ENCODE data around the gene DPP4. TPM values are rescaled to one million over a fixed set of nuclear protein-coding genes. Genes with fewer than 3 reads are reported as not detected.

The DPP4 gene
- total and polyA plus RNA-seq, 2 donors = 4.2 to 23.9 TPM

- WGBS = 91% methylated on average over 5 of the region's 5 CpGs
- no peak for DNase-seq (ENCODE audit: low read depth in 6 of 9, low spot score in 9 of 9)
- Histone ChIP-seq H3K27me3 (ENCODE audit: control insufficient read depth in 2 of 2, insufficient read depth in 1 of 2, low read length in 1 of 2) (no peaks in the 10 kb centered on the region), H3K4me3 (ENCODE audit: low read length in 2 of 2) (no peak overlapping the region), H3K36me3 (ENCODE audit: control insufficient read depth in 2 of 2, insufficient read depth in 2 of 2, low read length in 1 of 2) (no peaks in the 10 kb centered on the region), H3K27ac (ENCODE audit: low read depth in 1 of 2, low read length in 1 of 2) (no peak overlapping the region), H3K9me3 (ENCODE audit: control insufficient read depth in 2 of 2, insufficient read depth in 1 of 2, low read length in 1 of 2) (no peaks in the 10 kb centered on the region), H3K4me1 (ENCODE audit: control insufficient read depth in 2 of 2, insufficient read depth in 2 of 2, low read length in 2 of 2) (no peaks in the 10 kb centered on the region)
These were observed 18.0 kb upstream of the DPP4 start for GRCh38 chr2:162092008-162092390.

- H3K27ac ChIP-seq (ENCODE audit: low read depth in 1 of 2, low read length in 1 of 2) = no peak overlapping the region
These were observed 17.5 kb upstream of the DPP4 start for GRCh38 chr2:162091325-162092007.

GRCh38 chr2:162090109-162090508 is 16.1 kb upstream of the DPP4 start:
- 93% methylated on average over 1 of the region's 1 CpG for WGBS
- no peaks in the 10 kb centered on the region for H3K27me3 ChIP-seq (ENCODE audit: control insufficient read depth in 2 of 2, insufficient read depth in 1 of 2, low read length in 1 of 2)
- no peaks in the 10 kb centered on the region for H3K36me3 ChIP-seq (ENCODE audit: control insufficient read depth in 2 of 2, insufficient read depth in 2 of 2, low read length in 1 of 2)
- H3K27ac ChIP-seq (ENCODE audit: low read depth in 1 of 2, low read length in 1 of 2) = no peak overlapping the region
- H3K9me3 ChIP-seq (ENCODE audit: control insufficient read depth in 2 of 2, insufficient read depth in 1 of 2, low read length in 1 of 2) = no peaks in the 10 kb centered on the region
- H3K4me3 ChIP-seq (ENCODE audit: low read length in 2 of 2) = no peak overlapping the region
- DNase-seq (ENCODE audit: low read depth in 6 of 9, low spot score in 9 of 9) = no peak
- H3K4me1 ChIP-seq (ENCODE audit: control insufficient read depth in 2 of 2, insufficient read depth in 2 of 2, low read length in 2 of 2) = no peaks in the 10 kb centered on the region

More at GRCh38 chr2:162091325-162092007, 17.5 kb upstream of the DPP4 start:
- H3K9me3 ChIP-seq (ENCODE audit: control insufficient read depth in 2 of 2, insufficient read depth in 1 of 2, low read length in 1 of 2) = no peaks in the 10 kb centered on the region
- H3K4me3 ChIP-seq (ENCODE audit: low read length in 2 of 2) = no peak overlapping the region
- 97% methylated on average over 7 of the region's 7 CpGs for WGBS
- no peaks in the 10 kb centered on the region for H3K36me3 ChIP-seq (ENCODE audit: control insufficient read depth in 2 of 2, insufficient read depth in 2 of 2, low read length in 1 of 2)
- no peaks in the 10 kb centered on the region for H3K4me1 ChIP-seq (ENCODE audit: control insufficient read depth in 2 of 2, insufficient read depth in 2 of 2, low read length in 2 of 2)
- DNase-seq (ENCODE audit: low read depth in 6 of 9, low spot score in 9 of 9) = peak in 1 of 9 donors; percentile 24
- H3K27me3 ChIP-seq (ENCODE audit: control insufficient read depth in 2 of 2, insufficient read depth in 1 of 2, low read length in 1 of 2) = no peaks in the 10 kb centered on the region

- 95% methylated on average over 2 of the region's 2 CpGs for WGBS
- no peaks in the 10 kb centered on the region for H3K4me1 ChIP-seq (ENCODE audit: control insufficient read depth in 2 of 2, insufficient read depth in 2 of 2, low read length in 2 of 2)
- no peaks in the 10 kb centered on the region for H3K36me3 ChIP-seq (ENCODE audit: control insufficient read depth in 2 of 2, insufficient read depth in 2 of 2, low read length in 1 of 2)
- no peak overlapping the region for H3K27ac ChIP-seq (ENCODE audit: low read depth in 1 of 2, low read length in 1 of 2)
- DNase-seq (ENCODE audit: low read depth in 6 of 9, low spot score in 9 of 9) = no peak
- no peaks in the 10 kb centered on the region for H3K9me3 ChIP-seq (ENCODE audit: control insufficient read depth in 2 of 2, insufficient read depth in 1 of 2, low read length in 1 of 2)
- no peaks in the 10 kb centered on the region for H3K27me3 ChIP-seq (ENCODE audit: control insufficient read depth in 2 of 2, insufficient read depth in 1 of 2, low read length in 1 of 2)
- no peak overlapping the region for H3K4me3 ChIP-seq (ENCODE audit: low read length in 2 of 2)
These were observed 12.9 kb upstream of the DPP4 start for GRCh38 chr2:162086904-162087303.

GRCh38 chr2:162085090-162085891 is 11.3 kb upstream of the DPP4 start:
- H3K36me3 ChIP-seq (ENCODE audit: control insufficient read depth in 2 of 2, insufficient read depth in 2 of 2, low read length in 1 of 2) = no peaks in the 10 kb centered on the region
- H3K4me1 ChIP-seq (ENCODE audit: control insufficient read depth in 2 of 2, insufficient read depth in 2 of 2, low read length in 2 of 2) = no peaks in the 10 kb centered on the region
- H3K27me3 ChIP-seq (ENCODE audit: control insufficient read depth in 2 of 2, insufficient read depth in 1 of 2, low read length in 1 of 2) = no peaks in the 10 kb centered on the region
- no peaks in the 10 kb centered on the region for H3K9me3 ChIP-seq (ENCODE audit: control insufficient read depth in 2 of 2, insufficient read depth in 1 of 2, low read length in 1 of 2)
- DNase-seq (ENCODE audit: low read depth in 6 of 9, low spot score in 9 of 9) = no peak
- H3K4me3 ChIP-seq (ENCODE audit: low read length in 2 of 2) = no peak overlapping the region
- H3K27ac ChIP-seq (ENCODE audit: low read depth in 1 of 2, low read length in 1 of 2) = no peak overlapping the region
- WGBS = 95% methylated on average over 3 of the region's 3 CpGs

GRCh38 chr2:162084536-162084935 is 10.5 kb upstream of the DPP4 start:
- H3K36me3 ChIP-seq (ENCODE audit: control insufficient read depth in 2 of 2, insufficient read depth in 2 of 2, low read length in 1 of 2) = no peaks in the 10 kb centered on the region
- H3K27me3 ChIP-seq (ENCODE audit: control insufficient read depth in 2 of 2, insufficient read depth in 1 of 2, low read length in 1 of 2) = no peaks in the 10 kb centered on the region
- DNase-seq (ENCODE audit: low read depth in 6 of 9, low spot score in 9 of 9) = no peak
- WGBS = 91% methylated on average over 2 of the region's 2 CpGs
- H3K4me1 ChIP-seq (ENCODE audit: control insufficient read depth in 2 of 2, insufficient read depth in 2 of 2, low read length in 2 of 2) = no peaks in the 10 kb centered on the region
- H3K27ac ChIP-seq (ENCODE audit: low read depth in 1 of 2, low read length in 1 of 2) = no peak overlapping the region
- H3K9me3 ChIP-seq (ENCODE audit: control insufficient read depth in 2 of 2, insufficient read depth in 1 of 2, low read length in 1 of 2) = no peaks in the 10 kb centered on the region
- no peak overlapping the region for H3K4me3 ChIP-seq (ENCODE audit: low read length in 2 of 2)

- no peak overlapping the region for H3K27ac ChIP-seq (ENCODE audit: low read depth in 1 of 2, low read length in 1 of 2)
- no peak overlapping the region for H3K4me3 ChIP-seq (ENCODE audit: low read length in 2 of 2)
- H3K36me3 ChIP-seq (ENCODE audit: control insufficient read depth in 2 of 2, insufficient read depth in 2 of 2, low read length in 1 of 2) = no peaks in the 10 kb centered on the region
- 98% methylated on average over 3 of the region's 3 CpGs for WGBS
- no peak for DNase-seq (ENCODE audit: low read depth in 6 of 9, low spot score in 9 of 9)
- H3K9me3 ChIP-seq (ENCODE audit: control insufficient read depth in 2 of 2, insufficient read depth in 1 of 2, low read length in 1 of 2) = peaks cover 3 to 9% of the 10 kb centered on the region in 2 donors
- H3K4me1 ChIP-seq (ENCODE audit: control insufficient read depth in 2 of 2, insufficient read depth in 2 of 2, low read length in 2 of 2) = no peaks in the 10 kb centered on the region
- H3K27me3 ChIP-seq (ENCODE audit: control insufficient read depth in 2 of 2, insufficient read depth in 1 of 2, low read length in 1 of 2) = no peaks in the 10 kb centered on the region
These were observed 8.7 kb upstream of the DPP4 start for GRCh38 chr2:162082681-162083080.

GRCh38 chr2:162082036-162082435 is 8.0 kb upstream of the DPP4 start:
- WGBS = 90% methylated on average over 1 of the region's 1 CpG
- DNase-seq (ENCODE audit: low read depth in 6 of 9, low spot score in 9 of 9) = no peak
- no peaks in the 10 kb centered on the region for H3K36me3 ChIP-seq (ENCODE audit: control insufficient read depth in 2 of 2, insufficient read depth in 2 of 2, low read length in 1 of 2)
- H3K27me3 ChIP-seq (ENCODE audit: control insufficient read depth in 2 of 2, insufficient read depth in 1 of 2, low read length in 1 of 2) = no peaks in the 10 kb centered on the region
- no peak overlapping the region for H3K4me3 ChIP-seq (ENCODE audit: low read length in 2 of 2)
- H3K9me3 ChIP-seq (ENCODE audit: control insufficient read depth in 2 of 2, insufficient read depth in 1 of 2, low read length in 1 of 2) = peaks cover 3 to 14% of the 10 kb centered on the region in 2 donors
- no peaks in the 10 kb centered on the region for H3K4me1 ChIP-seq (ENCODE audit: control insufficient read depth in 2 of 2, insufficient read depth in 2 of 2, low read length in 2 of 2)
- H3K27ac ChIP-seq (ENCODE audit: low read depth in 1 of 2, low read length in 1 of 2) = no peak overlapping the region

GRCh38 chr2:162079514-162079913 is 5.5 kb upstream of the DPP4 start:
- Histone ChIP-seq H3K4me1 (ENCODE audit: control insufficient read depth in 2 of 2, insufficient read depth in 2 of 2, low read length in 2 of 2) (peaks cover 0 to 9% of the 10 kb centered on the region in 2 donors), H3K27ac (ENCODE audit: low read depth in 1 of 2, low read length in 1 of 2) (no peak overlapping the region), H3K27me3 (ENCODE audit: control insufficient read depth in 2 of 2, insufficient read depth in 1 of 2, low read length in 1 of 2) (no peaks in the 10 kb centered on the region), H3K36me3 (ENCODE audit: control insufficient read depth in 2 of 2, insufficient read depth in 2 of 2, low read length in 1 of 2) (no peaks in the 10 kb centered on the region), H3K4me3 (ENCODE audit: low read length in 2 of 2) (no peak overlapping the region), H3K9me3 (ENCODE audit: control insufficient read depth in 2 of 2, insufficient read depth in 1 of 2, low read length in 1 of 2) (peaks cover 3 to 14% of the 10 kb centered on the region in 2 donors)
- WGBS = 94% methylated on average over 2 of the region's 2 CpGs
- no peak for DNase-seq (ENCODE audit: low read depth in 6 of 9, low spot score in 9 of 9)

Data from thymus (tissue), 11 donors.